GM12878 (cell line): Measurements from ENCODE around the gene SLC29A1. TPM values are rescaled to one million over a fixed set of nuclear protein-coding genes. Genes with fewer than 3 reads are reported as not detected.

Experiments used
- ATAC-seq: fragments of 200-7000 bp; cut with Tn5 transposase; 3 replicates; pipeline ENCODE4 v1.9.1; 2020; ENCODE audit warnings: mild to moderate bottlenecking, moderate library complexity
- BruUV-seq: library from RNA; stranded (reverse); fragments of 400-500 nt; replicated peaks from 2 replicates; lab custom pipeline; 2021; lab: Mats Ljungman, UMichigan
- CTCF ChIA-PET: fragments of 300-600 bp; sonication (Branson Sonifier 250); formaldehyde crosslinking; extraction: SDS; loops from one replicate; lab custom pipeline; 2021; ENCODE audit warnings: inconsistent platforms; lab: Yijun Ruan, JAX
- POLR2A ChIA-PET: fragments of 350-600 bp; formaldehyde crosslinking; extraction: SDS; loops from one replicate; lab custom pipeline; 2021; ENCODE audit warnings: inconsistent platforms; lab: Charles Lee
- RAD21 ChIA-PET: fragments of 300-600 bp; sonication (Branson Sonifier 250); formaldehyde crosslinking; loops from one replicate; lab custom pipeline; 2023; ENCODE audit warnings: antibody characterized with exemption; ENCODE audit not compliant: unreplicated experiment; lab: Charles Lee
- SMC1A ChIA-PET: fragments of 300-600 bp; sonication (Branson Sonifier 250); formaldehyde crosslinking; loops from one replicate; lab custom pipeline; 2023; ENCODE audit not compliant: unreplicated experiment, uncharacterized antibody; lab: Charles Lee
- DNase-seq: peaks from one replicate; pipeline ENCODE4 v3.0.0-alpha.2; 2011; ENCODE audit warnings: low read depth, low spot score
- FAIRE-seq: peaks from 3 replicates; lab custom pipeline; 2011; peaks lifted over from hg19 to GRCh38; lab: Jason Lieb, UNC
- H2AFZ ChIP-seq: 2 replicates; pipeline ENCODE4 v1.6.0; 2011; ENCODE audit warnings: low read depth, low read length, control low read depth; ENCODE audit not compliant: control insufficient read depth
- H3K27ac ChIP-seq: 2 replicates; pipeline ENCODE4 v1.5.1; 2011; ENCODE audit warnings: control low read depth; ENCODE audit not compliant: control insufficient read depth, insufficient read depth
- H3K27me3 ChIP-seq, 2 experiments: replicated peaks in 1 of 2; 2 replicates each; pipeline versions ENCODE4 v1.6.0 to v1.6.1; 2011; ENCODE audit warnings: low read length in 1 of 2; ENCODE audit not compliant: control insufficient read depth in 2 of 2, insufficient read depth in 2 of 2
- H3K36me3 ChIP-seq, 2 experiments: 2 replicates each; pipeline ENCODE4 v1.5.1; 2011; ENCODE audit warnings: low read length in 1 of 2; ENCODE audit not compliant: control insufficient read depth in 2 of 2, insufficient read depth in 2 of 2
- H3K4me1 ChIP-seq: 2 replicates; pipeline ENCODE4 v1.6.1; 2011; ENCODE audit warnings: mild to moderate bottlenecking, low read length, moderate library complexity, mixed read lengths; ENCODE audit not compliant: control insufficient read depth, insufficient read depth
- H3K4me2 ChIP-seq: 2 replicates; pipeline ENCODE4 v1.6.0; 2011; ENCODE audit warnings: control low read depth; ENCODE audit not compliant: control insufficient read depth, insufficient read depth
- H3K4me3 ChIP-seq: fragments of 200-600 bp; sonication (generic); 2 replicates; pipeline ENCODE4 v1.5.1; 2016
- H3K79me2 ChIP-seq: 2 replicates; pipeline ENCODE4 v1.6.0; 2011; ENCODE audit warnings: low read length; ENCODE audit not compliant: control insufficient read depth, insufficient read depth
- H3K9ac ChIP-seq: 2 replicates; pipeline ENCODE4 v1.8.0; 2011; ENCODE audit warnings: low read length, control low read depth, mixed read lengths; ENCODE audit not compliant: control insufficient read depth, insufficient read depth
- H3K9me3 ChIP-seq: replicated peaks from 3 replicates; pipeline ENCODE4 v1.5.1; 2011; ENCODE audit warnings: mild to moderate bottlenecking, low read length; ENCODE audit not compliant: control insufficient read depth, insufficient read depth
- H4K20me1 ChIP-seq: 2 replicates; pipeline ENCODE4 v1.6.0; 2011; ENCODE audit not compliant: control insufficient read depth, insufficient read depth
- CHD4 ChIP-seq: fragments of 200-600 bp; sonication (generic); IDR thresholded peaks from 2 replicates; pipeline ENCODE4 v1.6.1; 2016; ENCODE audit warnings: mild to moderate bottlenecking
- EGR1 ChIP-seq, 2 experiments: IDR thresholded peaks; 1 replicate in 1 of 2; 2 replicates in 1 of 2; pipeline ENCODE4 v1.6.1; 2011 to 2012; ENCODE audit warnings: low read depth in 2 of 2, low read length in 2 of 2, borderline replicate concordance in 1 of 2, mild to moderate bottlenecking in 1 of 2, moderate library complexity in 1 of 2
- ESRRA ChIP-seq: IDR thresholded peaks from 2 replicates; pipeline ENCODE4 v1.6.1; 2012; ENCODE audit warnings: mild to moderate bottlenecking, low read length, improper control_type of control experiment
- EZH2 ChIP-seq: IDR thresholded peaks from 2 replicates; pipeline ENCODE4 v1.6.1; 2012; ENCODE audit warnings: low read depth, mild to moderate bottlenecking, control low read depth, inconsistent platforms, low read length, borderline replicate concordance; ENCODE audit not compliant: control insufficient read depth
- KAT2A ChIP-seq: conservative IDR thresholded peaks from 2 replicates; pipeline ENCODE4 v1.6.1; 2011; ENCODE audit warnings: low read depth, low read length; ENCODE audit not compliant: control insufficient read depth
- MEF2A ChIP-seq: IDR thresholded peaks from 2 replicates; pipeline ENCODE4 v1.6.1; 2011; ENCODE audit warnings: low read depth, mild to moderate bottlenecking, low read length, moderate library complexity; ENCODE audit not compliant: insufficient read depth
- MYC ChIP-seq: IDR thresholded peaks from 2 replicates; pipeline ENCODE4 v1.6.1; 2011; ENCODE audit warnings: mild to moderate bottlenecking, low read length, moderate library complexity, inconsistent platforms; ENCODE audit not compliant: insufficient read depth, insufficient replicate concordance, insufficient read length, severe bottlenecking
- POLR2AphosphoS2 ChIP-seq: IDR thresholded peaks from 2 replicates; pipeline ENCODE4 v1.6.1; 2011; ENCODE audit warnings: low read depth, mild to moderate bottlenecking, low read length, improper control_type of control experiment, moderate library complexity
- POU2F2 ChIP-seq: IDR thresholded peaks from 3 replicates; pipeline ENCODE4 v1.6.1; 2011; ENCODE audit warnings: low read depth, mild to moderate bottlenecking, low read length, borderline replicate concordance
- ZNF384 ChIP-seq: IDR thresholded peaks from 2 replicates; pipeline ENCODE4 v1.6.1; 2012; ENCODE audit warnings: low read depth, mild to moderate bottlenecking, low read length, improper control_type of control experiment, borderline replicate concordance
- ZZZ3 ChIP-seq: IDR thresholded peaks from 2 replicates; pipeline ENCODE4 v1.6.1; 2011; ENCODE audit warnings: low read depth; ENCODE audit not compliant: control insufficient read depth, insufficient read length
- whole genome bisulfite sequencing: methylation state at CpG from one replicate; pipeline ENCODE4 v1.1.6; 2016; ENCODE audit warnings: low lambda C conversion rate; ENCODE audit not compliant: insufficient replicate concordance, insufficient coverage; ENCODE audit errors: missing lambda C conversion rate; 5-methylcytosine and 5-hydroxymethylcytosine counted together
- in situ Hi-C: fragments of 300-500 bp; cut with MboI; formaldehyde crosslinking; loops from 9 replicates; pipeline ENCODE4 v1.14.3; 2018; ENCODE audit warnings: mixed read lengths
- intact Hi-C: fragments of 100-400 bp; cut with micrococcal nuclease; formaldehyde crosslinking; loops from one replicate; pipeline ENCODE4 v1.14.2; 2022; ENCODE audit not compliant: unreplicated experiment
- polyA plus RNA-seq, 11 experiments: library from polyadenylated mRNA; depleted of rRNA in 4 of 11; unstranded in 6 of 11; stranded (reverse) in 5 of 11; fragments of >200 nt; fragmentation: Nextera tagmentation in 4 of 11; fragmentation: Illumina TruSeq in 1 of 11; extraction: Ambion mirVana in 4 of 11; extraction: Trizol in 1 of 11; gene quantifications; 1 replicate in 1 of 11; 2 replicates in 10 of 11; pipeline versions ENCODE4 v1.2.1 to v1.2.3, GENCODE V29; 2011 to 2016; ENCODE audit warnings: inconsistent platforms in 2 of 11, missing spikeins in 2 of 11, low read depth in 1 of 11
- total RNA-seq, 4 experiments: library from RNA; depleted of rRNA in 3 of 4; stranded (reverse); fragments of >200 nt in 3 of 4; fragmentation: Illumina TruSeq in 1 of 4; extraction: Trizol in 1 of 4; gene quantifications; 2 replicates each; pipeline versions ENCODE4 v1.2.1 to v1.2.3, GENCODE V29; 2013 to 2021

Gene SLC29A1
- total and polyA plus RNA-seq, 10 of the 15 experiments (the other 5 are each of a cell fraction or from before 2014, with no cell fraction given) = 10.0 to 132 (median 93.4) TPM

GRCh38 chr6:44188819-44189218 lies 34.6 kb upstream of the SLC29A1 start:
- Histone ChIP-seq H3K27me3 (no peaks in the 10 kb centered on the region), H3K4me1 (peaks cover 12% of the 10 kb centered on the region), H3K9me3 (no peaks in the 10 kb centered on the region), H3K36me3 (no peaks in the 10 kb centered on the region), H3K9ac (no peak overlapping the region), H3K27ac (no peak overlapping the region), H3K4me2 (no peak overlapping the region), H2AFZ (no peak overlapping the region), H3K4me3 (no peak overlapping the region), H4K20me1 (no peaks in the 10 kb centered on the region), H3K79me2 (no peaks in the 10 kb centered on the region)
- 95% methylated on average over 2 of the region's 2 CpGs for WGBS
- ATAC-seq (no peak), DNase-seq (no peak), FAIRE-seq (no peak)
- ChIA-PET CTCF (interaction anchor here (1.4 kb wide), 1 partner anchor 16 kb away, joined by 4 read pairs; no protein-coding TSS in a partner anchor), POLR2A (interaction anchor here (1.4 to 1.5 kb wide), 2 partner anchors 11 to 30 kb away, joined by 8 to 15 read pairs; no protein-coding TSS in a partner anchor), SMC1A (interaction anchor here (1.5 to 2.8 kb wide), 6 partner anchors 11 to 33 kb away, joined by 6 to 11 read pairs (median 9); no protein-coding TSS in a partner anchor), RAD21 (interaction anchor here (1.1 to 1.2 kb wide), 2 partner anchors 13 to 16 kb away, joined by 3 read pairs; no protein-coding TSS in a partner anchor)
- intact Hi-C loops (no loop called here), in situ Hi-C loops (no loop called here)
- TF ChIP-seq POU2F2 = no peak
- no peak for TF ChIP-seq KAT2A
- TF ChIP-seq ESRRA = no peak
- no peak for TF ChIP-seq CHD4
- TF ChIP-seq MEF2A = no peak
- no peak for TF ChIP-seq POLR2AphosphoS2
- no peak for TF ChIP-seq EGR1 (IDR thresholded peaks at IDR 0.05; ENCODE audit: borderline replicate concordance in 1 of 2, low read depth in 2 of 2, low read length in 2 of 2)
- no peak for TF ChIP-seq ZZZ3
- TF ChIP-seq EZH2 = no peak
- no peak for TF ChIP-seq MYC
- no peak for TF ChIP-seq ZNF384
- no TSS peak for BruUV-seq
